Adrenal gland (tissue), 12 donors: ENCODE results near the gene LTA. TPM values are rescaled to one million over a fixed set of nuclear protein-coding genes. Genes with fewer than 3 reads are reported as not detected.
A peak's percentile ranks its signal among the peaks of the same experiment; 100 is the strongest.

Source experiments
- DNase-seq, 7 donors: peaks; one replicate each; pipeline ENCODE4 v3.0.0-alpha.2; 2019 to 2020
- H3K27ac ChIP-seq, 5 donors: fragments of 200-600 bp; sonication (generic) in 4 of 5; 1 replicate in 3 of 5; 2 replicates in 2 of 5; pipeline versions ENCODE4 v1.5.1 to v1.8.0; 2016 to 2020; ENCODE audit warnings: mild to moderate bottlenecking in 1 of 5
- H3K27me3 ChIP-seq: fragments of 200-600 bp; 2 replicates; pipeline ENCODE4 v1.8.0; 2021
- H3K36me3 ChIP-seq, 2 donors: fragments of 200-600 bp; replicated peaks in 1 of 2; 1 replicate in 1 of 2; 2 replicates in 1 of 2; pipeline versions ENCODE4 v1.5.1 to v1.8.0; 2018 to 2022
- H3K4me1 ChIP-seq, 2 donors: fragments of 200-600 bp; replicated peaks in 1 of 2; 1 replicate in 1 of 2; 2 replicates in 1 of 2; pipeline versions ENCODE4 v1.5.1 to v1.8.0; 2018 to 2021
- H3K4me3 ChIP-seq, 4 donors: fragments of 200-600 bp; sonication (generic) in 3 of 4; one replicate each; pipeline ENCODE4 v1.5.1; 2016 to 2018
- H3K9me3 ChIP-seq, 3 donors: fragments of 200-600 bp; sonication (generic) in 1 of 3; replicated peaks in 1 of 3; 1 replicate in 2 of 3; 2 replicates in 1 of 3; pipeline versions ENCODE4 v1.5.1 to v1.8.0; 2016 to 2021
- POLR2A ChIP-seq, 2 donors: fragments of 450-650 bp; IDR thresholded peaks; one replicate each; pipeline ENCODE4 v1.6.1; 2017; ENCODE audit warnings: antibody characterized with exemption in 2 of 2, mild to moderate bottlenecking in 2 of 2, moderate library complexity in 1 of 2
- WGBS, 4 donors: extraction: QIAGEN DNeasy Blood & Tissue Kit in 2 of 4; methylation state at CpG; one replicate each; pipeline versions ENCODE4 v1.1.5 to v1.1.7; 2013 to 2017; 5-methylcytosine and 5-hydroxymethylcytosine counted together
- intact Hi-C, 2 donors: fragments of 100-400 bp; cut with DNase I; formaldehyde crosslinking; loops; one replicate each; pipeline versions ENCODE4 v1.14.1 to v1.15.0; 2022 to 2023
- polyA plus RNA-seq, 3 donors: library from polyadenylated mRNA; stranded (reverse); fragments of 200-250 nt in 2 of 3; fragments of 350-450 nt in 1 of 3; fragmentation: Illumina TruSeq in 1 of 3; extraction: RNeasy Lipid Tissue Mini Kit (QIAGEN cat#74804) in 1 of 3; gene quantifications; one replicate each; pipeline ENCODE4 v1.2.3, GENCODE V29; 2013 to 2014
- total RNA-seq, 9 donors: library from RNA; depleted of rRNA in 4 of 9; stranded (reverse); fragments of >200 nt in 4 of 9; fragments of 120-200 nt in 1 of 9; fragmentation: NEBNext Ultra II Directional in 1 of 9; extraction: Animal tissue kit (Norgen Biotek cat#: 25700) in 1 of 9; gene quantifications; one replicate each; pipeline versions ENCODE4 v1.1.0 to v1.2.4, GENCODE V29; 2013 to 2023
- TF ChIP-seq, protein P1 (sequence below), 6 experiments: fragments of 450-650 bp in 4 of 6; fragments of 200-600 bp in 2 of 6; sonication (generic) in 1 of 6; IDR thresholded peaks; 1 replicate in 5 of 6; 2 replicates in 1 of 6; pipeline versions ENCODE4 v1.5.1 to v1.8.0; 2016 to 2021; ENCODE audit warnings: antibody characterized with exemption in 6 of 6, mild to moderate bottlenecking in 2 of 6, moderate library complexity in 1 of 6
- donor health status: healthy with polysubstance abuse.
- donor health status: Bipolar disorder and iron deficiency.
- donor health status: DM: yes; HTN: yes; CAD: no.
- donor health status: DM: no; HTN: no; CAD: no.
- donor health status: DM: no; HTN: no; CAD: no.
- donor health status: DM: yes; HTN: yes; CAD: no.

Gene LTA
- total and polyA plus RNA-seq, 12 donors, result 0.20 to 1.4 (median 0.95) TPM; not detected in 8

DNA sequence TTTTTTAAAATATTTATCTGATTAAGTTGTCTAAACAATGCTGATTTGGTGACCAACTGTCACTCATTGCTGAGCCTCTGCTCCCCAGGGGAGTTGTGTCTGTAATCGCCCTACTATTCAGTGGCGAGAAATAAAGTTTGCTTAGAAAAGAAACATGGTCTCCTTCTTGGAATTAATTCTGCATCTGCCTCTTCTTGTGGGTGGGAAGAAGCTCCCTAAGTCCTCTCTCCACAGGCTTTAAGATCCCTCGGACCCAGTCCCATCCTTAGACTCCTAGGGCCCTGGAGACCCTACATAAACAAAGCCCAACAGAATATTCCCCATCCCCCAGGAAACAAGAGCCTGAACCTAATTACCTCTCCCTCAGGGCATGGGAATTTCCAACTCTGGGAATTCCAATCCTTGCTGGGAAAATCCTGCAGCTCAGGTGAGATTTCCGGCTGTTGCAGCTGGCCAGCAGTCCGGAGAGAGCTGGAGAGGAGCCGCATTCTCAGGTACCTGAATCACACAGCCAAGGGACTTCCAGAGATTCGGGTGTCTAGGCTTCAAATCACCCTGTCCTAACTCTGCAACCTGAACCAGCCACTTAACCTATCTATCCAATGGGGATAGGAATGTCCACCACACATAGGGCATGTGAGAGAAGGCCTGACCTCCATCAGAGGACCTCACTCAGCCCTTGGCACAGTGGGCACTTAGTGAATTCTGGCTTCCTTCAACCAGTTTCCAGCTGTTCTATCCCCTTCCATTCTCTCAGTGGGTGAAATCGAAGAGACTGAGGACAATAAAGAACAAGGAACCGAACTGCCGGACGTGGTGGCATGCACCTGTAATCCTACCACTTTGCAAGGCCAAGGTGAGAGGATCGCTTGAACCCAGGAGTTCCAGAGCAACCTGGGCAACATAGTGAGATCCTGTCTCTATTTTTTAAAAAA, 6.4 kb downstream of the LTA start:
- intact Hi-C loops, result no loop called here
- H3K36me3 ChIP-seq, result no peaks in the 10 kb centered on the region
- H3K27ac ChIP-seq, result no peak overlapping the region
- H3K4me3 ChIP-seq, result no peak overlapping the region
- H3K27me3 ChIP-seq, result no peaks in the 10 kb centered on the region
- TF ChIP-seq POLR2A (IDR thresholded peaks at IDR 0.05), result no peak
- TF ChIP-seq, protein P1, sequence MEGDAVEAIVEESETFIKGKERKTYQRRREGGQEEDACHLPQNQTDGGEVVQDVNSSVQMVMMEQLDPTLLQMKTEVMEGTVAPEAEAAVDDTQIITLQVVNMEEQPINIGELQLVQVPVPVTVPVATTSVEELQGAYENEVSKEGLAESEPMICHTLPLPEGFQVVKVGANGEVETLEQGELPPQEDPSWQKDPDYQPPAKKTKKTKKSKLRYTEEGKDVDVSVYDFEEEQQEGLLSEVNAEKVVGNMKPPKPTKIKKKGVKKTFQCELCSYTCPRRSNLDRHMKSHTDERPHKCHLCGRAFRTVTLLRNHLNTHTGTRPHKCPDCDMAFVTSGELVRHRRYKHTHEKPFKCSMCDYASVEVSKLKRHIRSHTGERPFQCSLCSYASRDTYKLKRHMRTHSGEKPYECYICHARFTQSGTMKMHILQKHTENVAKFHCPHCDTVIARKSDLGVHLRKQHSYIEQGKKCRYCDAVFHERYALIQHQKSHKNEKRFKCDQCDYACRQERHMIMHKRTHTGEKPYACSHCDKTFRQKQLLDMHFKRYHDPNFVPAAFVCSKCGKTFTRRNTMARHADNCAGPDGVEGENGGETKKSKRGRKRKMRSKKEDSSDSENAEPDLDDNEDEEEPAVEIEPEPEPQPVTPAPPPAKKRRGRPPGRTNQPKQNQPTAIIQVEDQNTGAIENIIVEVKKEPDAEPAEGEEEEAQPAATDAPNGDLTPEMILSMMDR (IDR thresholded peaks at IDR 0.05), result no peak
- no peak for DNase-seq
- 85 to 89% (median 87%) methylated on average over 9 to 12 of the region's 12 CpGs for WGBS, 4 donors
- peaks cover 4 to 5% of the 10 kb centered on the region in 2 donors for H3K4me1 ChIP-seq
- H3K9me3 ChIP-seq, result no peaks in the 10 kb centered on the region

DNA sequence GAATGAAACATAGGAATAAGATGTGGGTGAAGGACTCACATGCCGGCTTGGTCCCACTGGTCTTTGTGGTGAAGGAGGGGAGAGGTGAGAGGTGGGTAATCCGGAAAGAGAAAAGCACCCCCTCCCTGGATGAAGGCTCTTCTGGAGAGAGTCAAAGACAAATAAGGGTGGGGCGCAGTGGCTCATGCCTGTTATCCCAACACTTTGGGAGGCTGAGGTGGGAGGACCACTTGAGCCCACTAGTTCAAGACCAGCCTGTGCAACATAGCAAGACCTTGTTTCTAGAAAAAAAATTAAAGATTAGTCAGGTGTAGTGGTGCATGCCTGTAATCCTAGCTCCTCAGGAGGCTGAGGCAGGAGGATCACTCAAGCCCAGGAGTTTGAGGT, 7.0 kb downstream of the LTA start:
- no peaks in the 10 kb centered on the region for H3K27me3 ChIP-seq
- no peak overlapping the region for H3K27ac ChIP-seq
- H3K36me3 ChIP-seq, result no peaks in the 10 kb centered on the region
- no peak overlapping the region for H3K4me3 ChIP-seq
- H3K4me1 ChIP-seq, result peaks cover 4 to 5% of the 10 kb centered on the region in 2 donors
- intact Hi-C loops, result no loop called here
- TF ChIP-seq, protein P1 (IDR thresholded peaks at IDR 0.05), result no peak
- no peak for TF ChIP-seq POLR2A (IDR thresholded peaks at IDR 0.05)
- WGBS, 4 donors, result 87 to 94% (median 92%) methylated on average over 3 of the region's 3 CpGs
- H3K9me3 ChIP-seq, result no peaks in the 10 kb centered on the region
- DNase-seq, result no peak

DNA sequence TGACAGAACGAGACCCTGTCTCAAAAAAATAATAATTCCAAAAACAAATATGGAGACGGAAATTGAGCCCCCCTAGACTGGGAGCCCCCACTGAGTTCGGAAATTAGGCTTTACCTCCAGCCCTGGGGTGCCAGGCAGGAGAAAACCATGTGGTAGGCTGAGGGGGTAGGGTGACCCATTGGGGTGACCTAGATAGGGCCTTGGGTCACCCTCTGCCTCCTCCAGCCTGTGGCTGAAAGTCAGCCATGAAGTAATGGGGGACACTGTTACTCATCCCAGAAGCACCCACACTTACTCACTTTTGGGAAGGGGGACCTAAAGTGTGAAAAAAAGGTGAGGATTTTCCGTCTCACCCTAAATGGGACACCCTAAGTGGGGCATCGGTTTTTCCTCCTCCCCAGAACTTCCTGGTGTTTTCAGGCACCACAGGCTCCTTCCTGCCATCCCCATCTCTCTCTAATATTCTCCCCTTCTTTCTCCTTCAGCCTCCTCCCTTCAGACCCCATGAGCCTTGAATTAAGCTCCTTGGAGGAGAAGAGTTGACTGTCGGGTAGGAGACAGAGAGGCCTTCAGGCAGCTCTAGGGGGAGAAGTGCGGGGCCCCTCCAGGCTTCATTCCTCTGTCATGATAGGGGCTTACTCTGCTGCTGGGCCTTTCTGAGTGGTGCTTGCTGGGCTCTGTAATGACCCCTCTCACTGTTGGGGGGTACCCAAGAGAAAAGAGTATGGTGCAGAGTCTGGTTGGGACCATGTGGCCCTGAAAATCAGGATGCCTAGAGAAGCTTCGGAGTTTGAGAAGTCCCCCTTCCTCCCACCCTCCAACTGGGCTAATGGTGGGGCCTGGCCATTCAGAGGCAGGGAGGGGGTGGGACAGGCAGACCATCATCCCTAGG, 7.7 kb downstream of the LTA start:
- no peaks in the 10 kb centered on the region for H3K36me3 ChIP-seq
- WGBS, 4 donors, result 87 to 90% (median 89%) methylated on average over 8 of the region's 8 CpGs
- H3K27ac ChIP-seq, result no peak overlapping the region
- intact Hi-C loops, result no loop called here
- no peak overlapping the region for H3K4me3 ChIP-seq
- TF ChIP-seq, protein P1 (IDR thresholded peaks at IDR 0.05), result no peak
- no peak for TF ChIP-seq POLR2A (IDR thresholded peaks at IDR 0.05)
- no peaks in the 10 kb centered on the region for H3K9me3 ChIP-seq
- H3K27me3 ChIP-seq, result no peaks in the 10 kb centered on the region
- peaks cover 4 to 5% of the 10 kb centered on the region in 2 donors for H3K4me1 ChIP-seq
- no peak for DNase-seq

- 34 to 40% (median 38%) methylated on average over 11 of the region's 11 CpGs for WGBS, 4 donors
Observed at GRCh38 chr6:31580438-31580740, 8.3 kb downstream of the LTA start.

More at GRCh38 chr6:31580438-31580740, 8.3 kb downstream of the LTA start:
- Histone ChIP-seq H3K4me1 (peaks cover 4 to 5% of the 10 kb centered on the region in 2 donors), H3K4me3 (peak overlapping the region in 2 of 4 donors; percentile 54 to 59), H3K9me3 (no peaks in the 10 kb centered on the region), H3K27me3 (no peaks in the 10 kb centered on the region), H3K36me3 (no peaks in the 10 kb centered on the region), H3K27ac (peak overlapping the region in 3 of 5 donors; percentile 45 to 77 (median 75))
- intact Hi-C loops, result no loop called here
- DNase-seq, result no peak
- TF ChIP-seq, protein P1 (IDR thresholded peaks at IDR 0.05), result no peak
- no peak for TF ChIP-seq POLR2A (IDR thresholded peaks at IDR 0.05)
